GM18505 (cell line): Measurements from ENCODE around the gene PDE6G.

Source experiments
- ATAC-seq: cut with Tn5 transposase; IDR thresholded peaks from one replicate; pipeline ENCODE4 v1.9.1; 2021; ENCODE audit not compliant: unreplicated experiment
- POLR2A ChIP-seq: IDR thresholded peaks from 4 replicates; pipeline ENCODE4 v1.6.1; 2011; ENCODE audit warnings: borderline replicate concordance; ENCODE audit not compliant: insufficient read depth, insufficient read length; ENCODE audit errors: extremely low read depth

Gene PDE6G

GRCh38 chr17:81659038-81659437, 2.7 kb upstream of the PDE6G start:
- TF ChIP-seq POLR2A = no peak
- no peak for ATAC-seq

- ATAC-seq = no peak
- no peak for TF ChIP-seq POLR2A
Observed at GRCh38 chr17:81656835-81657234, 493 bp upstream of the PDE6G start.

DNA sequence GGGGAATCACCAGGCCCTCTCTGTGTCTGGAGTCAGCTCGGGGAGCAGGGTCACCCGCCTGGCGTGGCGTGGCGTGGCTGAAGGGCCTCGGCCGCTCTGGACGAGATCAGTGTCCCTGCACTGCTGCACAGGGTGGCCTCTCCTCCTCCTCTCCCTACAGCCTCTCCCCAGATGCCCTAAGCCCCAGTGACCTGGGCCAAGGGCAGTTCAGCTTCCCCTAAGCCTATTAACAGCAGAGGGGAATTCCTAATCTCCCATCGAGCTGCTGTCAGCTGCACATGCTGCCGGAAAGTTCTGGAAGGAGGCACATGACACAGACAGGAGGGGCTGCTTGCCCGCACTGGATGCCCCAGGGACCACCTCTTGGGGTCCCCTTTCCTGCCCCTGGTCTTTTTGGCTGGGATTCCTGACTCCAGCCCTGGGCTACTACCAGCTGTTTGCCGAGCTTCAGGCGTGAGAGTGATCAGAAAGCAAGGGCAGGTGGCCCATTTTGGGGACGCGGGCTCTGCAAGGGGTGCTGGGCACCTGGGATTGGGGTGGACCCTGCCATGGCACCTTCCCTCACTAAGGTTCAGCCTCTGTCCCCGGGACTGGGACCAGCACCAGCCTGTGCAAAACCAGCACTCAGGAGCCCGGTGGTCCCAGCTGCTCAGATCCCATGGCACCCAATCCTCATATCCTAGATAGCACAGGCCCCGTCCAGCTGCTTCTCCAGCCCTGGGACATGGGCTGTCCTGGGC, 794 bp downstream of the PDE6G start:
- ATAC-seq = no peak
- no peak for TF ChIP-seq POLR2A

- no peak for ATAC-seq
- no peak for TF ChIP-seq POLR2A
Observed at GRCh38 chr17:81652906-81653771, 3.2 kb downstream of the PDE6G start.

DNA sequence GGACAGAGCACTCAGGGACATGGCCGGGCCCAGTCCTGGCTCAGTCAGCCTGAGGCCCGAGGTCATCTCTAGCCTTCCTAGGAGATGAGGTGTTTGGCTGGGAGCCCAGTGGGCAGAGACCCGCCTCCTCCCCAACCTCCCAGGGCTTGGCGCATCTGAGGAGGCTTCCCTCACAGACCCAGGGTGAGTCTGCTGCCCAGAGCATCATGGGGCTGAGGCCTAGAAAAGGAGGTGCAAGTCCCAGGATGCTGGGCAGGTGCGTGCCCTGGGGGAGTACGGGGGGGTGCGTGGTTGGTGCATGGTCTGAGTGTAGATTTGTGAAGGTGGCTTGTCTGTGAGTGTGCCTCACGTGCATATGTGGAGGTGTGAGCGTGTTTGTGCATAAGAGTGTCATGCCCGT, 4.7 kb downstream of the PDE6G start:
- no peak for ATAC-seq
- no peak for TF ChIP-seq POLR2A

- no peak for TF ChIP-seq POLR2A
- ATAC-seq = no peak
Observed at GRCh38 chr17:81650951-81651350, 5.4 kb downstream of the PDE6G start.

DNA sequence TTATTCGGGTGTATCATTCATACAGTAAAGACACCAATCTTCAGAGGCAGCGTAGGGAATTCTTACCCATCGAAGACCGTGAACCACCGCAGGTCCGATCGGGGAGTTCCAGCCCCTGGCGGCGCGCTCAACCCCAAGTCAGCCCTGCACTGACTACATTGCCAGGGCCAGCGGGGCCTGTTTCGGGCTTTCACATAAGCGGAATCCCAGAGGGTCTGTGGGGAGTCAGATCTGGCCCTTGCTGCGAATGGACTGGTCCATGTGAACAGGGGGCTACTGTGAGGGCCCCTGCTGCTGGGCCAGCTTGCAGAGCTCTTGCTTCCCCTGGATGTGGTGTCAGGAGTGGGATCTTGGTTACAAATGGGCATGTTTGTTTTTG, 7.6 kb downstream of the PDE6G start:
- TF ChIP-seq POLR2A = no peak
- no peak for ATAC-seq

- no peak for ATAC-seq
- TF ChIP-seq POLR2A = no peak
Observed at GRCh38 chr17:81648013-81648706, 8.2 kb downstream of the PDE6G start.

- no peak for TF ChIP-seq POLR2A
- ATAC-seq = no peak
Observed at GRCh38 chr17:81647640-81648012, 8.7 kb downstream of the PDE6G start.

GRCh38 chr17:81646869-81647600, 9.3 kb downstream of the PDE6G start:
- ATAC-seq = no peak
- no peak for TF ChIP-seq POLR2A

GRCh38 chr17:81644976-81645952, 11.1 kb downstream of the PDE6G start:
- TF ChIP-seq POLR2A = no peak
- no peak for ATAC-seq

DNA sequence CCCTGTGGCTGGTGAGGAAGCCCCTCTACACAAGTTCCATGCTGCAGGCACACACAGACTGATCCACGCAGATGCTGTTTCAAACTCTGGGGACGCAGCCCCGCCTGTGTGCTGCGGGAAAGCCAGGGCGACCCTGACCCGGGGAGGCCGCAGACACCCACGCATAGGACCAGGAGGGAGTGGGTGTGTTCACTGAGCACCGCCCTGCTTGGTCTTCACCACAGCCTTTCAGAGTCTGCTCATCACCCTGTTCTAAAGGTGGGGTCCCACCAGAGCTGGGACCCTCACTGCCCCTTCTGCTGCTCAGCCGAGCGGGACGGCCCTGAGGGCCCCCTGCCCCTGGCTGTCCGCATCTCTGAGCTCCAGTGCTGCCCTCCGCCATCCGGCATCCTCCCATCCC, 11.8 kb downstream of the PDE6G start:
- TF ChIP-seq POLR2A = no peak
- ATAC-seq = no peak
